SK-N-SH (cell line): Measurements from ENCODE around the gene NLRC5. TPM values are rescaled to one million over a fixed set of nuclear protein-coding genes. Genes with fewer than 3 reads are reported as not detected.

Experiments
- CTCF ChIA-PET: fragments of 300-600, 350-600 bp; formaldehyde crosslinking; extraction: SDS; loops from one replicate; lab custom pipeline; 2021; lab: Yijun Ruan, JAX
- POLR2A ChIA-PET: fragments of 350-600 bp; sonication (Branson Sonifier 250); formaldehyde crosslinking; extraction: SDS; loops from one replicate; lab custom pipeline; 2020; ENCODE audit warnings: antibody characterized with exemption, inconsistent platforms; lab: Yijun Ruan, JAX
- DNase-seq: peaks from one replicate; pipeline ENCODE4 v3.0.0; 2012
- H2AFZ ChIP-seq: fragments of 200-600 bp; sonication (generic); 2 replicates; pipeline ENCODE4 v1.8.1; 2016; ENCODE audit warnings: antibody characterized with exemption, mild to moderate bottlenecking, low read depth
- H3F3A ChIP-seq: fragments of 200-600 bp; sonication (generic); replicated peaks from 2 replicates; pipeline ENCODE3; 2016; ENCODE audit warnings: antibody characterized with exemption, mild to moderate bottlenecking; ENCODE audit not compliant: insufficient read depth
- H3K27ac ChIP-seq, 2 experiments: fragments of 200-500 bp in 1 of 2; fragments of 200-600 bp in 1 of 2; sonication (Bioruptor generic) in 1 of 2; sonication (generic), shearing (Covaris generic) in 1 of 2; 2 replicates each; pipeline versions ENCODE4 v1.5.1 to v1.6.1; 2014 to 2016; ENCODE audit warnings: low read depth in 2 of 2, inconsistent platforms in 1 of 2, low read length in 1 of 2, mild to moderate bottlenecking in 1 of 2, mixed read lengths in 1 of 2
- H3K27me3 ChIP-seq: fragments of 200-600 bp; sonication (generic), shearing (Covaris generic); 2 replicates; pipeline ENCODE4 v1.6.1; 2016; ENCODE audit warnings: mixed run types; ENCODE audit not compliant: insufficient read depth
- H3K36me3 ChIP-seq, 2 experiments: fragments of 200-500 bp in 1 of 2; fragments of 200-600 bp in 1 of 2; sonication (Bioruptor generic) in 1 of 2; sonication (generic) in 1 of 2; replicated peaks in 1 of 2; 2 replicates each; pipeline versions ENCODE3 to v1.5.1; 2014 to 2016; ENCODE audit warnings: low read length in 1 of 2, mild to moderate bottlenecking in 1 of 2; ENCODE audit not compliant: insufficient read depth in 2 of 2, control insufficient read depth in 1 of 2
- H3K4me1 ChIP-seq, 2 experiments: fragments of 200-500 bp in 1 of 2; fragments of 200-600 bp in 1 of 2; sonication (Bioruptor generic) in 1 of 2; sonication (generic), shearing (Covaris generic) in 1 of 2; 2 replicates each; pipeline versions ENCODE4 v1.5.1 to v1.6.1; 2014 to 2016; ENCODE audit warnings: low read depth in 1 of 2, low read length in 1 of 2, mixed run types in 1 of 2; ENCODE audit not compliant: insufficient read depth in 2 of 2, control insufficient read depth in 1 of 2
- H3K4me2 ChIP-seq: fragments of 200-600 bp; sonication (generic), shearing (Covaris generic); 2 replicates; pipeline ENCODE4 v1.6.1; 2017; ENCODE audit warnings: mixed run types
- H3K4me3 ChIP-seq, 2 experiments: fragments of 200-500 bp in 1 of 2; fragments of 200-600 bp in 1 of 2; sonication (Bioruptor generic) in 1 of 2; sonication (generic), shearing (Covaris generic) in 1 of 2; 2 replicates each; pipeline versions ENCODE4 v1.5.1 to v1.8.1; 2014 to 2016; ENCODE audit warnings: low read depth in 2 of 2, inconsistent platforms in 1 of 2, low read length in 1 of 2, mild to moderate bottlenecking in 1 of 2, mixed read lengths in 1 of 2, moderate library complexity in 1 of 2
- H3K79me2 ChIP-seq: fragments of 200-600 bp; sonication (generic); 2 replicates; pipeline ENCODE4 v1.8.1; 2017; ENCODE audit warnings: mild to moderate bottlenecking; ENCODE audit not compliant: insufficient read depth
- H3K9ac ChIP-seq: fragments of 200-600 bp; sonication (generic); 2 replicates; pipeline ENCODE4 v1.6.1; 2017; ENCODE audit warnings: mixed run types
- H3K9me2 ChIP-seq: fragments of 200-600 bp; sonication (generic); 2 replicates; pipeline ENCODE4 v1.6.1; 2017; ENCODE audit warnings: mixed run types
- H3K9me3 ChIP-seq: fragments of 200-600 bp; sonication (generic); 2 replicates; pipeline ENCODE4 v1.6.1; 2017; ENCODE audit warnings: mixed run types, mild to moderate bottlenecking, moderate library complexity
- H4K20me1 ChIP-seq: fragments of 200-600 bp; sonication (generic); 2 replicates; pipeline ENCODE4 v1.6.1; 2017; ENCODE audit warnings: mild to moderate bottlenecking, mixed run types; ENCODE audit not compliant: insufficient read depth
- ELF1 ChIP-seq: IDR thresholded peaks from 2 replicates; pipeline ENCODE4 v1.4.0; 2012
- EP300 ChIP-seq, 2 experiments: IDR thresholded peaks; 2 replicates each; pipeline versions ENCODE4 v1.4.0 to v1.6.1; 2012; ENCODE audit warnings: borderline replicate concordance in 1 of 2, low read depth in 1 of 2, low read length in 1 of 2
- FOXJ3 ChIP-seq: sonication (generic); formaldehyde crosslinking; IDR thresholded peaks from 2 replicates; pipeline ENCODE4 v1.5.1; 2020; ENCODE audit warnings: mild to moderate bottlenecking, missing genetic modification reagents
- GABPA ChIP-seq: IDR thresholded peaks from 2 replicates; pipeline ENCODE4 v1.4.0; 2012; ENCODE audit warnings: low read depth, mild to moderate bottlenecking
- JUND ChIP-seq: IDR thresholded peaks from 2 replicates; pipeline ENCODE4 v1.4.0; 2012
- MXI1 ChIP-seq: IDR thresholded peaks from 2 replicates; pipeline ENCODE4 v1.6.1; 2012; ENCODE audit warnings: mild to moderate bottlenecking, low read depth, low read length, improper control_type of control experiment
- POLR2AphosphoS5 ChIP-seq: IDR thresholded peaks from 2 replicates; pipeline ENCODE4 v1.6.1; 2012; ENCODE audit warnings: low read depth, low read length
- RAD21 ChIP-seq: IDR thresholded peaks from 2 replicates; pipeline ENCODE4 v1.6.1; 2012; ENCODE audit warnings: mild to moderate bottlenecking, low read length
- RFX5 ChIP-seq: IDR thresholded peaks from 2 replicates; pipeline ENCODE4 v1.6.1; 2012; ENCODE audit warnings: mild to moderate bottlenecking, improper control_type of control experiment, low read length
- SMC3 ChIP-seq: IDR thresholded peaks from 2 replicates; pipeline ENCODE4 v1.6.1; 2012; ENCODE audit warnings: low read depth, low read length, improper control_type of control experiment
- TCF12 ChIP-seq: IDR thresholded peaks from 2 replicates; pipeline ENCODE4 v1.4.0; 2012
- TEAD4 ChIP-seq: IDR thresholded peaks from 2 replicates; pipeline ENCODE4 v1.4.0; 2012; ENCODE audit warnings: mild to moderate bottlenecking, borderline replicate concordance; ENCODE audit not compliant: insufficient read depth
- WGBS: methylation state at CpG from one replicate; pipeline ENCODE4 v1.1.6; 2017; ENCODE audit warnings: low lambda C conversion rate; 5-methylcytosine and 5-hydroxymethylcytosine counted together
- polyA plus RNA-seq, 3 experiments: library from polyadenylated mRNA; depleted of rRNA; stranded (reverse); fragments of >200 nt; gene quantifications; 2 replicates each; pipeline ENCODE4 v1.2.3, GENCODE V29; 2012
- TF ChIP-seq, protein P1 (sequence below): IDR thresholded peaks from 2 replicates; pipeline ENCODE4 v1.4.0; 2012; ENCODE audit warnings: low read depth, borderline replicate concordance
- TF ChIP-seq, protein P2 (sequence below): IDR thresholded peaks from 2 replicates; pipeline ENCODE4; 2012
- TF ChIP-seq, protein P3 (sequence below): fragments of 150-350 bp; IDR thresholded peaks from 2 replicates; pipeline ENCODE4 v1.6.1; 2016; ENCODE audit warnings: mild to moderate bottlenecking, low read depth, low read length
- TF ChIP-seq, protein P4 (sequence below): fragments of 200-600 bp; sonication (generic); IDR thresholded peaks from 2 replicates; pipeline ENCODE4 v1.6.1; 2017; ENCODE audit warnings: antibody characterized with exemption, mild to moderate bottlenecking, moderate library complexity
- TF ChIP-seq, protein P5 (sequence below): IDR thresholded peaks from 2 replicates; pipeline ENCODE4 v1.6.1; 2012; ENCODE audit warnings: mild to moderate bottlenecking, low read depth, low read length, moderate library complexity

NLRC5 gene
- polyA plus RNA-seq, 1 of the 3 experiments (the other 2 are of a cell fraction), result 6.5 TPM

DNA sequence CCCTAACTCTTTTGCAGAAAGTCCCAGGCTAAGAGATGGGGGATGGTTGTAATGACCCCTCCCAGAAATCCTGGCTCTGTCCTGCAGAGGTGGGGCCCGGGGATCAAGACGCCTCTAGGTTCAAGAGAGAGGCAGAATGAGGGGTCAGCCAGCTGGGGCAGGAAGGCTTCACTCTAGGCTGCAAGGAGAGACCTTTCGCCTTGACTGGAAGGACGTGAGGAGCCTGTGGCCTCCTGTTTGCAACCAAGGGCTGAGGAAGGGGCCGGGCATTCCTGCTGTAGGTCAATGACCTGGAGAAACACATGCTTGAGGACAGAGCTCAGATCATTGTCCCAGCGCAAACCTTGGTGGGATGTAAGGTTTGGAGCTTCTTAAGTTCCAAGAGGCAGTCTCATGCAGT, 36.4 kb upstream of the NLRC5 start (continued):
- TF ChIP-seq, protein P1, sequence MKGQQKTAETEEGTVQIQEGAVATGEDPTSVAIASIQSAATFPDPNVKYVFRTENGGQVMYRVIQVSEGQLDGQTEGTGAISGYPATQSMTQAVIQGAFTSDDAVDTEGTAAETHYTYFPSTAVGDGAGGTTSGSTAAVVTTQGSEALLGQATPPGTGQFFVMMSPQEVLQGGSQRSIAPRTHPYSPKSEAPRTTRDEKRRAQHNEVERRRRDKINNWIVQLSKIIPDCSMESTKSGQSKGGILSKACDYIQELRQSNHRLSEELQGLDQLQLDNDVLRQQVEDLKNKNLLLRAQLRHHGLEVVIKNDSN, result no peak
- TF ChIP-seq, protein P2, sequence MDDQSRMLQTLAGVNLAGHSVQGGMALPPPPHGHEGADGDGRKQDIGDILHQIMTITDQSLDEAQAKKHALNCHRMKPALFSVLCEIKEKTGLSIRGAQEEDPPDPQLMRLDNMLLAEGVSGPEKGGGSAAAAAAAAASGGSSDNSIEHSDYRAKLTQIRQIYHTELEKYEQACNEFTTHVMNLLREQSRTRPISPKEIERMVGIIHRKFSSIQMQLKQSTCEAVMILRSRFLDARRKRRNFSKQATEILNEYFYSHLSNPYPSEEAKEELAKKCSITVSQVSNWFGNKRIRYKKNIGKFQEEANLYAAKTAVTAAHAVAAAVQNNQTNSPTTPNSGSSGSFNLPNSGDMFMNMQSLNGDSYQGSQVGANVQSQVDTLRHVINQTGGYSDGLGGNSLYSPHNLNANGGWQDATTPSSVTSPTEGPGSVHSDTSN, result no peak
- TF ChIP-seq POLR2AphosphoS5 (no peak), EP300 (IDR thresholded peaks at IDR 0.05; ENCODE audit: borderline replicate concordance in 1 of 2, low read depth in 1 of 2, low read length in 1 of 2) (no peak), SMC3 (no peak), TCF12 (no peak)

DNA sequence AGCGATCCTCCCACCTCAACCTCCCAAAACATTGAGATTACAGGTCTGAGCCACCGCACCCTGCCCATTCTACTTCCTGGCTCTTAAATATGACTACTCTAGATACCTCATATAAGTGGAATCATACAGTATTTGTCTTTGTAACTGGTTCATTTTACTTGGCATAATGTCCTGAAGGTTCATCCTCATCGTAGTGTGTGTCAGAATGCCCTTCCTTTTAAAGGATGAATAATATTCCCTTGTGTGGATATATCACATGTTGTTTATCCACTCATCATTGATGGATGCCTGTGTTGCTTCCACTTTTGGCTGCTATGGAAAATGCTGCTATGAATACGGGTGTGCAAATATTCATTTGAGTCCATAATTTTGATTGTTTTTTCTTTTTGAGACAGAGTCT, 33.3 kb upstream of the NLRC5 start:
- Histone ChIP-seq H3K79me2 (no peaks in the 10 kb centered on the region), H3K4me2 (no peak overlapping the region), H3F3A (no peaks in the 10 kb centered on the region), H3K27ac (no peak overlapping the region), H4K20me1 (no peaks in the 10 kb centered on the region), H3K9ac (no peak overlapping the region), H3K9me3 (no peaks in the 10 kb centered on the region), H3K9me2 (no peaks in the 10 kb centered on the region), H3K36me3 (no peaks in the 10 kb centered on the region), H3K4me3 (no peak overlapping the region), H3K27me3 (no peaks in the 10 kb centered on the region), H2AFZ (no peak overlapping the region), H3K4me1 (peaks cover 0 to 5% of the 10 kb centered on the region in 2 experiments; a peak in 1 of 4 replicates)
- TF ChIP-seq TCF12 (no peak), FOXJ3 (CRISPR knock-in tag) (no peak), RFX5 (no peak), MXI1 (no peak), GABPA (no peak), TEAD4 (no peak)
- TF ChIP-seq, protein P3, sequence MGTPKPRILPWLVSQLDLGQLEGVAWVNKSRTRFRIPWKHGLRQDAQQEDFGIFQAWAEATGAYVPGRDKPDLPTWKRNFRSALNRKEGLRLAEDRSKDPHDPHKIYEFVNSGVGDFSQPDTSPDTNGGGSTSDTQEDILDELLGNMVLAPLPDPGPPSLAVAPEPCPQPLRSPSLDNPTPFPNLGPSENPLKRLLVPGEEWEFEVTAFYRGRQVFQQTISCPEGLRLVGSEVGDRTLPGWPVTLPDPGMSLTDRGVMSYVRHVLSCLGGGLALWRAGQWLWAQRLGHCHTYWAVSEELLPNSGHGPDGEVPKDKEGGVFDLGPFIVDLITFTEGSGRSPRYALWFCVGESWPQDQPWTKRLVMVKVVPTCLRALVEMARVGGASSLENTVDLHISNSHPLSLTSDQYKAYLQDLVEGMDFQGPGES, result no peak
- WGBS, result 82% methylated on average over 4 of the region's 4 CpGs
- no peak for DNase-seq
- CTCF ChIA-PET, result interaction anchor here (1.0 to 1.3 kb wide), 3 partner anchors 14 to 212 kb away, joined by 3 to 6 read pairs (median 3); partner anchors contain the start of gene NLRC5
- POLR2A ChIA-PET, result no interaction called here

DNA sequence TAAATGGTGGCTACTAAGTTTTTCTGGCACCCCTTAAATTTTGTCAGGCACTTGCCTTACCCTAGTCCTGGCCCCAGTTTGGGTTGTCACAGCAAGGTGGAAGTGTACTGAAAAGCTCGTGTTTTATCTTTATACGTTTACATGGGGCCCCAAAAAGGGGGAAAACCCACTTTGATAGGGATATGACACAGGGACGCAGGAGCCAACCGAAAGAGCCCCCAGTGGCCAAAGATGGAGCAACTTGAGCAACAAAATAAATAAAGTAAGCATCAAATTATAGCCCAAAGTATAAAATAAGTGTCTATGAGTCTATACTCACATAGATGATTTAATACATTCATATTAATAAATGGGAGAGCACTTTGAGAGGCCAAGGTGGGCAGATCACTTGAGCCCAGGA, 32.6 kb upstream of the NLRC5 start:
- Histone ChIP-seq H3K4me1 (peaks cover 0 to 8% of the 10 kb centered on the region in 2 experiments; a peak in 1 of 4 replicates), H3K9me2 (no peaks in the 10 kb centered on the region), H2AFZ (no peak overlapping the region), H3K4me2 (no peak overlapping the region), H3K27ac (no peak overlapping the region), H4K20me1 (no peaks in the 10 kb centered on the region), H3K36me3 (no peaks in the 10 kb centered on the region), H3K4me3 (no peak overlapping the region), H3K9ac (no peak overlapping the region), H3K79me2 (no peaks in the 10 kb centered on the region), H3K27me3 (no peaks in the 10 kb centered on the region), H3F3A (no peaks in the 10 kb centered on the region), H3K9me3 (no peaks in the 10 kb centered on the region)
- POLR2A ChIA-PET, result no interaction called here
- CTCF ChIA-PET, result interaction anchor here (1.0 to 1.3 kb wide), 4 partner anchors 10 to 211 kb away, joined by 3 to 6 read pairs (median 3); partner anchors contain the start of gene NLRC5
- DNase-seq, result no peak
- WGBS, result 60% methylated on average over 4 of the region's 4 CpGs
- TF ChIP-seq RAD21, result no peak
- no peak for TF ChIP-seq JUND
- TF ChIP-seq MXI1, result no peak
- TF ChIP-seq, protein P4, sequence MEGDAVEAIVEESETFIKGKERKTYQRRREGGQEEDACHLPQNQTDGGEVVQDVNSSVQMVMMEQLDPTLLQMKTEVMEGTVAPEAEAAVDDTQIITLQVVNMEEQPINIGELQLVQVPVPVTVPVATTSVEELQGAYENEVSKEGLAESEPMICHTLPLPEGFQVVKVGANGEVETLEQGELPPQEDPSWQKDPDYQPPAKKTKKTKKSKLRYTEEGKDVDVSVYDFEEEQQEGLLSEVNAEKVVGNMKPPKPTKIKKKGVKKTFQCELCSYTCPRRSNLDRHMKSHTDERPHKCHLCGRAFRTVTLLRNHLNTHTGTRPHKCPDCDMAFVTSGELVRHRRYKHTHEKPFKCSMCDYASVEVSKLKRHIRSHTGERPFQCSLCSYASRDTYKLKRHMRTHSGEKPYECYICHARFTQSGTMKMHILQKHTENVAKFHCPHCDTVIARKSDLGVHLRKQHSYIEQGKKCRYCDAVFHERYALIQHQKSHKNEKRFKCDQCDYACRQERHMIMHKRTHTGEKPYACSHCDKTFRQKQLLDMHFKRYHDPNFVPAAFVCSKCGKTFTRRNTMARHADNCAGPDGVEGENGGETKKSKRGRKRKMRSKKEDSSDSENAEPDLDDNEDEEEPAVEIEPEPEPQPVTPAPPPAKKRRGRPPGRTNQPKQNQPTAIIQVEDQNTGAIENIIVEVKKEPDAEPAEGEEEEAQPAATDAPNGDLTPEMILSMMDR, result no peak; the same call in 1 of the 2 replicates
- TF ChIP-seq, protein P5, sequence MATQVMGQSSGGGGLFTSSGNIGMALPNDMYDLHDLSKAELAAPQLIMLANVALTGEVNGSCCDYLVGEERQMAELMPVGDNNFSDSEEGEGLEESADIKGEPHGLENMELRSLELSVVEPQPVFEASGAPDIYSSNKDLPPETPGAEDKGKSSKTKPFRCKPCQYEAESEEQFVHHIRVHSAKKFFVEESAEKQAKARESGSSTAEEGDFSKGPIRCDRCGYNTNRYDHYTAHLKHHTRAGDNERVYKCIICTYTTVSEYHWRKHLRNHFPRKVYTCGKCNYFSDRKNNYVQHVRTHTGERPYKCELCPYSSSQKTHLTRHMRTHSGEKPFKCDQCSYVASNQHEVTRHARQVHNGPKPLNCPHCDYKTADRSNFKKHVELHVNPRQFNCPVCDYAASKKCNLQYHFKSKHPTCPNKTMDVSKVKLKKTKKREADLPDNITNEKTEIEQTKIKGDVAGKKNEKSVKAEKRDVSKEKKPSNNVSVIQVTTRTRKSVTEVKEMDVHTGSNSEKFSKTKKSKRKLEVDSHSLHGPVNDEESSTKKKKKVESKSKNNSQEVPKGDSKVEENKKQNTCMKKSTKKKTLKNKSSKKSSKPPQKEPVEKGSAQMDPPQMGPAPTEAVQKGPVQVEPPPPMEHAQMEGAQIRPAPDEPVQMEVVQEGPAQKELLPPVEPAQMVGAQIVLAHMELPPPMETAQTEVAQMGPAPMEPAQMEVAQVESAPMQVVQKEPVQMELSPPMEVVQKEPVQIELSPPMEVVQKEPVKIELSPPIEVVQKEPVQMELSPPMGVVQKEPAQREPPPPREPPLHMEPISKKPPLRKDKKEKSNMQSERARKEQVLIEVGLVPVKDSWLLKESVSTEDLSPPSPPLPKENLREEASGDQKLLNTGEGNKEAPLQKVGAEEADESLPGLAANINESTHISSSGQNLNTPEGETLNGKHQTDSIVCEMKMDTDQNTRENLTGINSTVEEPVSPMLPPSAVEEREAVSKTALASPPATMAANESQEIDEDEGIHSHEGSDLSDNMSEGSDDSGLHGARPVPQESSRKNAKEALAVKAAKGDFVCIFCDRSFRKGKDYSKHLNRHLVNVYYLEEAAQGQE, result no peak
- TF ChIP-seq ELF1, result no peak
